Stromal cell of bone marrow (primary cell): ENCODE results near the gene TAF1B.

Experiments used
- DNase-seq: peaks from one replicate; pipeline ENCODE4 v3.0.0-alpha.2; 2012; ENCODE audit warnings: low read depth

TAF1B gene

DNA sequence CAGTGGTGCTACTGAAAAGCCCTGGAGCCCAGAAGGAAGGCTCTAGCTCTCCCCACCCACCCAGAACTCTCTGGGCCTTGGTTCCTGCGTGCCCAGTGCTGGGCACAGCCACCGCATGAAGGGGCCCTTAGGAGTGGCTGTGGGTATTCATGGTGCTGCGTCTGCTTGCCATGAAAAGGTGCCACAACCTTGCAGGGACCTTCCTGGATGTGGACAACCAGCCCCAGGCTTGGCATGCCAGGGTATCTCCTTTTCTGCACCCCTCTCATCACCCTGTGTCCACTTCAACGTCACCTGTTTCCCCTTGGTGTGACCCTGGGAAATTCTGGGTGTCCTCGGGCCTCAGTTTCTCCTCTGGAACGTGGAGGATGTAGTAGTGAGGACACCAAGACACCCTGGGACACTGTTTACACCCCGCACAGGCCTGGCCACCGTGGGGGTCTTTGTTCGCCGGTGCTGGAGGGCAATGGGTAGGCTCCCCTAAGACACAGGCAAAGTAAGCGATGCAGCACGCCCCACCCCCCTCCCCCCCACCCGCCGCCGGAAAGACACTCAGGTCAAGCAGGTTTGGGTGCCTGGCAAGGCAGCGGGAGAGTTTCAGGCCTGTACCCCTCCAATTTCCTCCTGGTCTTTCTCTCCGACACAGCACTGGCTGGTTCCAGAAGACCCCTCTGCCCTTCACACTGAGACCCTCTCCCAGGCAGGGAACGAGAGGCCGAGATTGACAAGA, 34.8 kb upstream of the TAF1B start:
- no peak for DNase-seq

- no peak for DNase-seq
Measured at GRCh38 chr2:9809064-9809356, 34.3 kb upstream of the TAF1B start.

DNA sequence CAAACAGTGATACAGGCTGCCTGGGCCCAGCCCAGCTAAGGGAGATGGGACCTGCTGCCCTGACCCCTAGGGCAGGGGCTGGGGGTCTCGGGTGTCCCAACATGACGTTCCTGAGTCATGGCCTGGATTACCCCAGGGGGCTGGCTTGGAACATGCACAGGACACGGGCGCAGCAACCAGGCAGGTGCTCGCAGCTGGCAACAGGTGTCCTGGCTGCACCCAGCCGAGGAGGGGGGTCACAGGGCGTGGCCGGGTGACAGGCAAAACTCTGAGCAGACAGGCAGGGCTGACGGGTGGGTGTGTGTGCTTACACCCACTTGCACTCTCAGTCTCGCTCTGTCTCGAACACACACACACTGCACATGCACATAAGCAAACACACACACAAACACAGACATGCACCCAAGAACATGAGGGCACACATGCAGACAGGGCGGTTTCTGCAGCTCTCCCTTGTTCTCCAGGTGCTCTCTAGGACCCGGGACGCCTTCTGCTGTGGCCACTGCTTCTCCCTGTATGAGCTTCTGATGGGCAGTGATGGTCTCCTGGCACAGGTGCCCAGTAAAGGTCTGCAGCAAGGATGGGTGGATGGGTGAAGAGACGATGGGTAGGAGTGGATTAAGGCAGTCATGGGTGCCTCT, 33.7 kb upstream of the TAF1B start:
- DNase-seq = no peak

GRCh38 chr2:9811216-9811615, 32.1 kb upstream of the TAF1B start:
- DNase-seq = no peak

GRCh38 chr2:9811679-9812511, 31.4 kb upstream of the TAF1B start:
- DNase-seq = no peak

DNA sequence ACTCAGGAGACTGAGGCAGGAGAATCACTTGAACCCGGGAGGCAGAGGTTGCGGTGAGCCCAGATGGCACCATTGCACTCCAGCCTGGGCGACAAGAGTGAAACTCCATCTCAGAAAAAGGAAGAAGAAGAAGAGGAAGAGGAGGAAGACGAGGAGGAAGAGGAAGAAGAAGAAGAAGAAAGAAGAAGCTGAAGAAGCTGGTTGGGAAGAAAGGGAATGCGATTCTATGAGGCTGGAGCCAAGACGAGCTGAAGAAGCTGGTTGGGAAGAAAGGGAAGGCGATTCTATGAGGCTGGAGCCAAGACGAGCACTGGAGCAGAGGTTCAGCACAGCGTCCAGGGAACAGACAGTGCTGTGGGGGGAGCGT, 30.3 kb upstream of the TAF1B start:
- no peak for DNase-seq

DNA sequence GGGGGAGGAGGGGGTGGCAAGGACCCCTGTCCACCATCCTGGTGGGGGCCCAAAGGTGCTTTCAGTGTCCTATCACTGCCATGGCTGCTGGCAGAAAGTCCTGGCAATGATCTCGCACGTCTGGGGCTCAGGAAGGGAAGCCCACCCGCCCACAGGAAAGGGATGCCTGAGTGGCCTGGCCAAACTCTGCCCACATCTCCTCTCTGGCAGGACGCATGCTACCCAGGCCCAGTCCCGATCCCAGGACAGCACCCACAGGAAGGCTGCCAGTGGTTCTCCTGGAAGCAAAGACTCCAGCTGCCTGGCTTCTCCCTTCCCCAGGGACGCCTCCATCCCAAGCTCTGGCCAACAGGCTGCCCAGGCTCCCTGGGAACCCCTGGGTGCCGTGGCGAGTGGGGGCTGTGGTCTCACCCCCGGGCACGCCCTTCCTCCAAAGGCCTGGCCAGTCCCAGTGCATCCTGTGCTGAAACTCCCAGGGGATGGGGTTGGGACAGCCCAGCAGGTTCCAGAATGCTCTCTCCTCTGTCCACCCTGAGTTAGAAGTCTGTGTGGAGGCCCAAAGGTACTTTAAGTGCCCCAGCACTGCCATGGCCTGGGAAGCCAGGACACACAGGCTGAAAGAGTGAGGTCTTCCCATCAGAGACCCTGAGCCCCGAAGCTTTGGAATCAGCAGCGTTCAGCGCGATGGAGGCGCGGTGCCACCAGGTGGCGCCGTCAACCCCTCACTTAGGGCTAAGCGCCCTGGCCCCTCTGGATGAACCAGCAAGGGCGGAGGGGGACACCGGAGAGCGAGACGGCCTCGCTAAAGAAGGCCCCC, 29.8 kb upstream of the TAF1B start:
- no peak for DNase-seq

- no peak for DNase-seq
Measured at GRCh38 chr2:9814129-9814868, 29.0 kb upstream of the TAF1B start.

- no peak for DNase-seq
Measured at GRCh38 chr2:9815076-9815475, 28.2 kb upstream of the TAF1B start.

DNA sequence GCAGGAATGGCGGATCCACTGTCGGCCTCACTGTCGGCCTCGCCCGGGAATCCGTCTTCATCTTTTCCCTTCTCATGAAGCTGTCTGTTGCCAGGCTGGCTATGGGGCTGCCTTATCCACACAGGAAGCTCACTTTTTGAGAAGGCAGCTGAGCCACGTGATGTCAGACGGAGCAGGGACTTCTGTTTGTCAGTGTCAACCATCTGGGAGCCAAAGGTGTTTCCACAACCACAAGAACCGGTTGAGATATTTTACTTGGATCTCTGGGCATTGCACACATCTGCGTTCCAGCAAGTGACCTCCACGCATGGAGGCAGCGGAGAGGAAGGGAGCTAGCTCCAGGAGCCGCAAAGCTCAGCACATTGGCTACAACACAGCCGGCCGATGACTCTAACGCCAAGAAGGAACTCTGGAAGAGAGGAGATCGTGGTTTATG, 27.4 kb upstream of the TAF1B start:
- no peak for DNase-seq

GRCh38 chr2:9818097-9818496, 25.2 kb upstream of the TAF1B start:
- no peak for DNase-seq

GRCh38 chr2:9819551-9819950, 23.7 kb upstream of the TAF1B start:
- no peak for DNase-seq

GRCh38 chr2:9820020-9820973, 23.0 kb upstream of the TAF1B start:
- DNase-seq = no peak

- DNase-seq = no peak
Measured at GRCh38 chr2:9821805-9822445, 21.3 kb upstream of the TAF1B start.

DNA sequence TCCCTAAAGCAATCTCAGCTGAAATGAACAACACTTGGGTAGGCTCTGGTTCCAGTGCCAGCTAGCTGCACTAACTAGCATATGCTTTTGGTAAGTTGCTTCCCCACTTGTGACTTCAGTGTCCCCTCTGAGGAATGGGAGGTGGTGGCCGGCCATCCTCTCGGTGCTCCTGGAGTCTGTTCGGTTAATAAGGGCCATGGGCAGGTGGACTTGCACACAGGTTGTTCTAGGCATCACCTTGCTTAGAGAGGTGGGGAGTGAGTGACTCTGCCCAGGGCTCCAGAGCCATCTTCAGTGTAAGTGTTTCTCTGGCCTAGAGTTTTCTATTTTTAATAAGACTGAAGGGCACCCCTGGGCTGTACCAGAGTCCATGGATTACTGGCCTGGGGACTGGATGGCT, 18.8 kb upstream of the TAF1B start:
- no peak for DNase-seq

DNA sequence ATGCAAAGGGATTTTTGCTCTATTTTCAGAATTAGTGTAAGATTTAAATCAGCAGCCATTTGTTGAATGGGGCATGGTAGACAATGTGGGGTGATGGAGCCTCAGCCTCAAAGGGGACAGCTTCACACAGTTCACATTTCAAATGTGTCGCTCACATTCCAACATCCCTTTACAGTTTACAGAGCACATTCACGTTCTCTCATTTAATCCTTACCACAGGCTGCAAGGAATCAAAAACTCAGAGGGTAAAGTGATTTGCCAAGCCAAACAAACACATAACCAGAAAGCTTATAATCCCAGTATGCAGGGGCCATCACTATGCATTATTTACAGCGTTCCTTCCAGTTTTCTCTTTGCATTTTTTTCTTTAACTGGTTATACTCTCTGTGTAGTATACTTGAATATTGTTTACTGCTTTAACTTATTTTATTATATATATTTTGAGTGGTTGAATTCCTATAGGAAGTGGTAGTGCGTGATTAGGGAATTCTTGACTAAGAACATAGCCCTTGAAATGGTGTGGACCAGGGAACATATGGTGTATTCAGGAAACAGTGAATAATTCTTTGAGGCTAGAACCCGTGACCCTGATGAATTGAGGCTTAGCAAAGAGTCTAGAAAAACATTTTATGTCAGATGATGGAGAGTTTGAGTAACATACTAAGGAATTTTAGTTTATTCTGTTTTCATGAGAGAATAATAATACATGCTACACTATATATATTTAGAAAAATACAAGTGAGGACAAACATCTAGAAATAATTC, 18.1 kb upstream of the TAF1B start:
- no peak for DNase-seq

DNA sequence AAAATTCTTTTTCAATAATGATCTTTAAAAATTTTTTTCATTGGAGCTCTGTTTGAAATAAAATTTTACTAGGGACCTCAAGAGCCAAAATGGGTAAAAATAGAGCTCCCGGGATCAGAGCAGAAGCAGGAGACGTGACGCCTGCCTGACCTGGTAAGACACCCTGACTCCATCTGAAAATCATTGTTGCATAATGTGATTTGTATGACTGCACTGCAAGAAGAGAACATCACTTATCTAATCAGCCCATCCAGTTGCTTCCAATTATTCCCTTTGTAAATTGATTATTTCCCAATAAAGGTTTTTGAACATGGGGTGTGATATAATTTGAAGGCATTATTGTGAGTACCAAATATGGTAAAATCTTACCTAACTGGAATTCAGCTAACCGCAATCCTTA, 17.1 kb upstream of the TAF1B start:
- DNase-seq = no peak

DNA sequence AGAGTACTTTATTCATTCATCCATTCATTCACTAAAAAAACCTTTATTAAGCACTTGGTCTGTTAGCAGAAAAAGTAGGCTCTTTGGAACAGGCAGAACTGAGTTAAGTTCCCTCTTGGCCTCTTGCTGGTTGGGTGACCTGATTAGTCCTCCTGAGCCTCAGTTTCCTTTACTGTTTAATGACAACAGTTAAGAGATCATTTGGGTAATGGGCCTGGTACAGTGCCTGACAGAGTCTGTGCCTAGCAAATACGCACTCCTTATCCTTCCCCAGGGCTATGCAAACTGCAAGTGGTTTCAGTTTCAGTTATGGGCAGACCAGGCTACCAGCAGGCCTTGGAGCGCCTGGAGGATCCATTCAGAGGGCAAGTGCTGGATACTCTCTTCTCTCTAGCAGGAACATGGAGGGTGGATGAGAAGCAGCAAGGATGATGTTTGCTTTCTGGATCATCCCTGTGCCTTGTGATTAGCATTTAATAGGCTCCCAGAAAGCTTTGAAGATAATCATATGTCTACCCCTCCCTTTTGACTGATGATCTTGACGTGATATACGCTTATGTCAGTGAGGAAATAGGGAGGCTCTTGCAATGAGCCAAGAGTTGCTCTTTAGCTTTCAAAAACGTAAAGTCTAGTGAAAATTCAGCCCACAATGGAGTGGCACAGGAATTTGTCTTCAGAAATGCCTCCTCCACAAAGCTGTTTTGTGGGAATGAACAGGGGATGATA, 12.4 kb upstream of the TAF1B start:
- DNase-seq = no peak

- no peak for DNase-seq
Measured at GRCh38 chr2:9831670-9832069, 11.6 kb upstream of the TAF1B start.
